Measurements from ENCODE around the gene NSUN3.

DNA sequence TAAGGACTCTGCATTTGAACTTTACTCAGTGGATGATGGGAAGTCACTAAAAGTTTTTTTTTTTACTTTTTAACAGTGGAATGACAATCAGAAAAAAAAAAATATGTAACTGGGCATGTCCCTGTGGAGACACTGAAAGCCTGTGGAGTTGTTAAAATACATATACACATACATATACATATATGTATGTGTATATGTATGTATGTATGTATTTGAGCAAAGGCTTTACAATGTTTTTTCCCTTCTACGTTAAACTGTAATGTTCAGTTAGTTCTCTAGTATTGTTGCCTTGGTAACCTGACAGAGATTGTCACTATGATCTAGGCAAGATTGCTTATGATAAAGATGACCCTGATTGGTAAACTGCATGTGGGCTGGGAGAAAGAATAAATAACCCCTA lies 30.3 kb downstream of the NSUN3 start:
- TF ChIP-seq POLR2A (IDR thresholded peaks at IDR 0.05; ENCODE audit: low read depth, low read length) = no peak
- no peak for TF ChIP-seq POLR2AphosphoS5 (IDR thresholded peaks at IDR 0.05; ENCODE audit: insufficient read depth, low read depth, low read length)
- TF ChIP-seq CTCF (IDR thresholded peaks at IDR 0.05; ENCODE audit: extremely low read depth in 1 of 2, insufficient read depth in 1 of 2, low read depth in 1 of 2, low read length in 2 of 2) = no peak
- no peak for TF ChIP-seq EZH2 (IDR thresholded peaks at IDR 0.05; ENCODE audit: borderline replicate concordance, low read depth, low read length, severe bottlenecking)
- TF ChIP-seq, protein P1, sequence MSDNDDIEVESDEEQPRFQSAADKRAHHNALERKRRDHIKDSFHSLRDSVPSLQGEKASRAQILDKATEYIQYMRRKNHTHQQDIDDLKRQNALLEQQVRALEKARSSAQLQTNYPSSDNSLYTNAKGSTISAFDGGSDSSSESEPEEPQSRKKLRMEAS (IDR thresholded peaks at IDR 0.05; ENCODE audit: insufficient read depth, insufficient read length) = no peak

All from endothelial cell of umbilical vein (primary cell).